Superior temporal gyrus (tissue), 1 donor: ENCODE data around the gene USF2.

ENCODE experiments used
- DNase-seq: peaks from one replicate; pipeline ENCODE4 v3.0.0-alpha.2; 2016; ENCODE audit errors: extremely low spot score

The USF2 gene

DNA sequence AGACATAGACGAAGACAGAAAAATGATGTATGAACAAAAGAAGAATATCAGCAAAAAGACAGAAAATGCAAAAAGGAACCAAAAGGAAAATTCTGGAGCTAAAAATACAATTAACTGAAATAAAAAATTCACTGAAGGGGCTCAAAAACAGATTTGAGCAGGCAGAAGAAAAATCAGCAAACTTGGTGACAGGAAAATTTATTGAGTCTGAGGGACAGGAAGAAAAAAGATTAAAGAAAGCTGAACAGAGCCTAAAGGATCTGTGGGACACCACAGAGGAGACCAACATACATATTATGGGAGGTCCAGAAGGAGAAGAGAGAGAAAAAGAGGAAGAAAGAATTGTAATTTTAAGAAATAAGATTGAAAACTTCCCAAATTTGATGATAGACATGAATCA is 27.3 kb upstream of the USF2 start:
- DNase-seq = no peak

DNA sequence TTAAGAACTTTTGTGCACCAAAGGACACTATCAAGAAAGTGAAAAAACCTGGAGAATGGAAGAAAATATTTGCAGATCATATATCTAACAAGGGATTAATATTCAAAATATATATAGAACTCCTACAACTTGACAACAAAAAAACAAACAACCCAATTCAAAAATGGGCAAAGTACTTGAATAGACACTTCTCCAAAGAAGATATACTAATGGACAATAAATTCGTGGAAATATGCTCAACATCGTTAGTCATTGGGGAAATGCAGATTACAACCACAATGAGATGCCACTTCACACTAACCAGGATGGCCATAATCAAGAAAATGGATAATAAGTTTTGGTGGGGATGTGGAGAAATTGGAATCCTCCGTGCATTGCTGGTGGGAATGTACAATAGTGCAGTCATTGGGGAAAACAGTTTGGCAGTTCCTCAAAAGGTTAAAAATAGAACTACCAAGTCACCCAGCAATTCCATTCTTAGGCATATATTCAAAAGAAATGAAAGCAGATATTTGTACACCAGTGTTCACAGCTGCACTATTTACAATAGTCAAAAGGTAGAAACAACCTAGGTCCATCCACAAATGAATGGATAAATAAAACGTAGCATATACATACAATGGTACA is 22.2 kb upstream of the USF2 start:
- no peak for DNase-seq

- no peak for DNase-seq
Observed at GRCh38 chr19:35247526-35248309, 21.0 kb upstream of the USF2 start.

DNA sequence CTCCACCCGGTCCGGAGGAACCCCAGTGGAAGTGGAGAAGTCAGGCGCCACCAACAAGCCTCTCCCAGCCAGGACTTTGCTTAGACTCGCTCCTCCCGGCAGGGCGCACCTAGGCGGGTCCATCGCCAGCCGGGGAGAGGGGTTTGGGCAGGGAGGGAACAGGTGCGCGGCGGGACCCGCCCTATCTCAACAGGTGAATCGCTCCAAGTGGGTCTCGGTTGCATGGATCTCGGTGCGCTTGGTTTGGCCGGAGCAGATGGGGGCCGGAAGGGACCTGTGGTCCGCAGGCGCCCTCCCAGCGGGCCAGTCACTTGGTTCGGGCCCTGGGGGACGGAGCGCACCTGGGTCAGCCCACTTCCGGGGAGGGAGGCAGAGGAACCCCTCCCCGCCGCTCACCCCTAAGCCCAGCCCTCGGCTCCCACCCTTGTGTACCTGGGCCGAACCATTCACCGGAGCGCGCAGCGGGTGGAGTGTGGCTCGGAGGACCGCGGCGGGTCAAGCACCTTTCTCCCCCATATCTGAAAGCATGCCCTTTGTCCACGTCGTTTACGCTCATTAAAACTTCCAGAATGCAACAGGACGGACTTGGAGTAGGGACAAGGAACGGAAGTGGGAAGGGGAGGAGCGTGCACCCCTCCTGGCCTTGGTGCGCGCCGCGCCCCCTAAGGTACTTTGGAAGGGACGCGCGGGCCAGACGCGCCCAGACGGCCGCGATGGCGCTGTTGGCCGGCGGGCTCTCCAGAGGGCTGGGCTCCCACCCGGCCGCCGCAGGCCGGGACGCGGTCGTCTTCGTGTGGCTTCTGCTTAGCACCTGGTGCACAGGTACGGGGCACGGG is 20.2 kb upstream of the USF2 start, which contains the start of gene LSR:
TSS of gene LSR (plus strand) at position 693 of the 836 bp plus-strand sequence. CDS start at position 714, 21 bp downstream.
- DNase-seq = no peak

- DNase-seq = no peak
Observed at GRCh38 chr19:35249146-35249847, 19.5 kb upstream of the USF2 start.

- no peak for DNase-seq
Observed at GRCh38 chr19:35249848-35250711, 18.7 kb upstream of the USF2 start.

GRCh38 chr19:35251456-35251855 is 17.3 kb upstream of the USF2 start:
- no peak for DNase-seq

- DNase-seq = no peak
Observed at GRCh38 chr19:35253316-35254286, 15.2 kb upstream of the USF2 start.

GRCh38 chr19:35254341-35255297 is 14.1 kb upstream of the USF2 start:
- DNase-seq = no peak

DNA sequence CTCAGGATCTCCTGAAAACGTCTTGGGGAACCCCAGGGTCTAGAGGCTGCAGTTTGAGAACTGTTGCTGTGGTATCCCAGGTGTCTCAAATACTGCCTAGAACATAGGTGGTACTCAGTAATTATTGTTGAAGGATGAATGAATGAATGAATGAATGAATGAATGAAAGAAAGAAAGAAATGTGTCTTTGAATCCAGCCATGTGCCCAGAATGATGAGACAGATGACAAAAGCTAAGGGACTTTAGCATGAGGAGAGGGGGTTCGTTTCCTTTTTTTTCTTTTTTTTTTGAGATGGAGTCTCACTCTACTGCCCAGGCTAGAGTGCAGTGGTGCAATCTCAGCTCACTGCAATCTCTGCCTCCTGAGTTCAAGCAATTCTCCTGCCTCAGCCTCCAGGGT is 12.2 kb upstream of the USF2 start:
- DNase-seq = no peak

DNA sequence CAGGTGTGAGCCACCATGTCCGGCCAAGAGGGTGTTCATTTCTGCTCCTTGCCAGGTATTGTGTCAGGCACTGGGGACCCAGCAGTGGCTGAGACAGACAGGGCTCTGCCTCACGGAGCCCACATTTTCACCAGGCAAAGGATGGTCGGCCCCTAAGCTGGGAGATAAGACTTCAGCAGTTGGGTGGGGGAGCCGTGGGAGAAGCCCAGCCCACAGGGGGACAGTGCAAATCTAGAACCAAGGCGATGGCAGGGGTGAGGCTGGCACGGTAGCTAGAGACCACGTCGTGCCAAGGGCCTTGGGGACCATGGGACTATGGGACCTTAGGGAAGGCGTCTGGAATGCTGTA is 11.7 kb upstream of the USF2 start:
- no peak for DNase-seq

GRCh38 chr19:35260694-35261304 is 8.0 kb upstream of the USF2 start:
- DNase-seq = no peak

GRCh38 chr19:35261356-35262100 is 7.2 kb upstream of the USF2 start:
- DNase-seq = no peak

GRCh38 chr19:35262101-35262761 is 6.5 kb upstream of the USF2 start:
- no peak for DNase-seq

GRCh38 chr19:35264268-35265125 is 4.3 kb upstream of the USF2 start:
- no peak for DNase-seq
